ENCODE results near the gene SURF2.

The SURF2 gene

DNA sequence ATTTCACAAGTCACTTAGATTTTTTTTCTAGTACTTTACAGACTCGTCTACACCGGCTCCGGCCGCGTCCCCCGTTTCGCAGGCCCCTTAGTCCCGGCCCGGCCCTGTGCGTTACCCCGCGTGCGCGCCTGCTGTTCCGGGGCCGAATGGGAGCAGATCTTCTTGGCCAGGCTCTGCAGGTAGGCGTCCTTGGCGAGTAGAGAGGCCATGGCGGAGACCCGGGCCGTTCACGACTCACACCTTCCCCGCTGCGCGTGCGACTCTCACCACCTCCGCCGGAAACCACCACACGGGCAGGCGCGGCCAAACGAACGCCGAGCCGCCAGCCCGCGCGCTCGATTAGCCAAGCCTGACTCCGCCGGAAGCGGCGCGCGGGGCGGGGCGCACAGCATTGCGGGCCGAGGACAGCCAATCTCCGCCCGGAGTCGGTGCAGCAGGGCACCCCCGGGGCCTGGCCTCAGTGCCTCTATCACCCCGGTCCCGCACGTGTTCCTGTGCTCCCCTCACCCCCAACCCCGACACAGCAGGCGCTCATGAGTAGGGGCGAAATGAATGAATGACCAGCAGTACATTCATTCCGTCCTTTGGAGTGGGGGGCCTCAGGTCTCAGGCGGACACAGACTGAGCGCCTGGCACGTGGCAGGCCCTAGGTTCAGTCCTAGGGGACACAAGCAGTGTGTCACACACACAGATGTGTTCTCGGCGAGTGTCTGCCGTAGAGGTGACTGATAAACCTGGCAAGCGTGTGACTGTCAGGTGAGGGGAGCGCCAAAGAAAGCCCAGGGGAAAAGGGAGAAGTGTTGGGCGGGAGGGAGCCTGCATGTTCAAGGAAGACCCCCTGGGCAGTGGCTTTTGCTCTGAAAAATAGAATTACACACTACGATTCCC, 20.2 kb upstream of the SURF2 start, which contains the start of gene SURF6:
SURF6 (minus strand) TSS at position 265 of the 888 bp plus-strand sequence; CDS start at position 209, 56 bp downstream.
- in situ Hi-C loops (cut with HindIII; ENCODE audit: low sequenced_read_pairs), result no loop called here

DNA sequence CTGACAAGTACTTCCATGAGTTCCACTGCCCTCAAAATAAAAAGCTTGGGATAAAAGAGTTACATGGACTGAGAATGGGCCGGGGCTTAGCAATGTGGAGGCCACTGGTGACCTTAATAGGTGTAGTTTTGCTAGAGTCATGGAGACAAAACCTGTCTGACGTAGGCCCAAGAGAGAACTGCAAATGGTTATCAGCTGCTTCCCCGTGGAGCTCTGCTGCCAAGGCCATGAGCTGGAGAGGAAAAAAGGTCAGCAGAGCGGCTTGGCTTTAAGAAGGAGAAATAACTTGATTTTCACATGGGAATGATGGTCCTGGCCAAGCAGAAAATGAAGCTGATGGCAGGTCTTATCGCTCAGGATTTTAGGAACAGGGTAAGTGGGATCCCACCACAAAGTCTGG, 16.7 kb upstream of the SURF2 start:
- in situ Hi-C loops (cut with HindIII; ENCODE audit: low sequenced_read_pairs), result no loop called here

GRCh38 chr9:133340256-133340655, 16.1 kb upstream of the SURF2 start:
- in situ Hi-C loops (cut with HindIII; ENCODE audit: low sequenced_read_pairs), result no loop called here

- in situ Hi-C loops (cut with HindIII; ENCODE audit: low sequenced_read_pairs), result no loop called here
Measured at GRCh38 chr9:133340916-133341315, 15.4 kb upstream of the SURF2 start.

DNA sequence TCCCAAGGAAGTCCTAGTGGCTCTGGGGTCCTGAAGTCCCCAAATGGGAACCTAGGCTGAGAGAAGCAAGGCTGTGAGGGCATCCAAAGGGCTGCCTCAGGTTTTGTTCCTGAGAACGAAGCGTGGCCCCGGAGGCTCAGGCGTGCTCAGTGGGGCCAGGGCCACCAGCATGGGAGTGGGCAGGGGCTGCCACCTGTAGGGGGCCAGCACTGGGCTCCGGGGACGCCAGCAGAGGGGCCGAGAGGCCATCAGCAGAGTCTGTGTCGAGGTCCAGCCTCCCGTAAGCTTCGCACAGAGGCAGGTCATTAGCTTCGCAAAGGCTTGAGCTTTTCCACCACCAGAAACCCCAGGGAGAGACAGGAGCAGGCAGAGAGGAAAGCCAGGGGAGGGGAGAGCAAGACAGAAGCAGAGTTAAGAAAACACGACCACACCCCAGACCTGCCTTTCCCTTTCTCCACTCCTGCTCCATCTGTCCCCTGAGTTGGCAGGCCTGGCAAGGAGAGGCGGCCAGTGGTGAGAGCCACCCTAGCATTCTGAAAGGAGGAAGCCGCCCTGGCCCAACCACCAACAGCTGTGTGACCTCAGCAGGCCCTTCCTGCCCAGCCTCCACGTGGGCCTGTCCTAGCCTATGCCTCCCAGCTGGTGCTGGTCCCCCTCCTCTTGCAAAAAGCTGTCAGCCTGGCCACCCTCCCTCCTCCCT, 14.8 kb upstream of the SURF2 start:
- in situ Hi-C loops (cut with HindIII; ENCODE audit: low sequenced_read_pairs), result no loop called here

- in situ Hi-C loops (cut with HindIII; ENCODE audit: low sequenced_read_pairs), result no loop called here
Measured at GRCh38 chr9:133342069-133342406, 14.3 kb upstream of the SURF2 start.

- in situ Hi-C loops (cut with HindIII; ENCODE audit: low sequenced_read_pairs), result no loop called here
Measured at GRCh38 chr9:133342570-133342969, 13.8 kb upstream of the SURF2 start.

DNA sequence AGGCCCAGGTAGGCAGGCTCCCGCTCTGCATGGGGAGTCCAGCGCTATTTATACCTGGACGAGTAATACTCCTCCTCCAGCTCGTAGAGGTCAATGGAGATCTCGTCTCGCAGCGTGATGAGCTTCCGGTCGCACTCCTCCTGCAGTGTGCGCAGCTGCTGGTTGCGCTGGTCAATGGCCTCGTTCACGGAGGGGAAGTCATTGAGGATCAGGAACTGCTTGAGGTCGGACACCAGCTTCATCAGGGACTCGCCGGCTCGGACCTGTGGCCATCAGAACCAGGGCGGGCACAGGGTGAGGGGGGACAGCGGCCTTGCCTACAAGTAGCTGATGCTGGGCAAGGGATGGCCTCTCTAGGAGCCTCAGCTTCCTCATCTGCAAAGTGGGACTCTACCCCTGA, 12.3 kb upstream of the SURF2 start:
- in situ Hi-C loops (cut with HindIII; ENCODE audit: low sequenced_read_pairs), result no loop called here

- in situ Hi-C loops (cut with HindIII; ENCODE audit: low sequenced_read_pairs), result no loop called here
Measured at GRCh38 chr9:133344979-133345378, 11.4 kb upstream of the SURF2 start.

- in situ Hi-C loops (cut with HindIII; ENCODE audit: low sequenced_read_pairs), result no loop called here
Measured at GRCh38 chr9:133345596-133345995, 10.8 kb upstream of the SURF2 start.

GRCh38 chr9:133346021-133346785, 10.1 kb upstream of the SURF2 start:
- in situ Hi-C loops (cut with HindIII; ENCODE audit: low sequenced_read_pairs), result no loop called here

DNA sequence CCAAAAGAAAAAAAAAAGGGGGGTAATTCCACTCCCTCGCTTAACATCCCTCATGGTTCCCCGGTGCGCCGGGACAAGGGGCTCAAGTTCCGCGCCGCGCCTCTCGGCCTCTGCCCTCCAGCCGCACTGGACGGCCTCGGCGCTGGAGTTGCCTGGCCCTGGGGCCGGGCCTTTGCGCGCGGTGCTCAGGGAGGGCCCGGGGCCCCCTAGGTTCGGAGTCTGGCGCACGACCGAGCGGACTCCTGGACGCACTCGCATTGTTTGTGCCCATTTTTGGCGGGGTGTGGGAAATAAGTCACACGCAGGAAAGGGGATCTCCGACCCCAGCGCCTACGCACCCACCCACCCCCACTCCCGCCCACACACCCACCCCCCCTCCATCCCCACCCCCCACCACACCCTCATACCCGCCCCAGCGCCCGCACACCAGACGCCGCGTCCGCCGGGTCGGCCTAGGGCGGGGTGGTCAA, 8.8 kb upstream of the SURF2 start:
- in situ Hi-C loops (cut with HindIII; ENCODE audit: low sequenced_read_pairs), result no loop called here

- in situ Hi-C loops (cut with HindIII; ENCODE audit: low sequenced_read_pairs), result no loop called here
Measured at GRCh38 chr9:133347985-133348717, 8.2 kb upstream of the SURF2 start, which contains the start of the genes MED22 and RPL7A. TSS of gene MED22 (minus strand) at chr9:133348131. CDS start at chr9:133346662, 1,469 bp downstream. TSS of gene RPL7A (plus strand) at chr9:133348218. CDS start at chr9:133348244, 26 bp downstream.

DNA sequence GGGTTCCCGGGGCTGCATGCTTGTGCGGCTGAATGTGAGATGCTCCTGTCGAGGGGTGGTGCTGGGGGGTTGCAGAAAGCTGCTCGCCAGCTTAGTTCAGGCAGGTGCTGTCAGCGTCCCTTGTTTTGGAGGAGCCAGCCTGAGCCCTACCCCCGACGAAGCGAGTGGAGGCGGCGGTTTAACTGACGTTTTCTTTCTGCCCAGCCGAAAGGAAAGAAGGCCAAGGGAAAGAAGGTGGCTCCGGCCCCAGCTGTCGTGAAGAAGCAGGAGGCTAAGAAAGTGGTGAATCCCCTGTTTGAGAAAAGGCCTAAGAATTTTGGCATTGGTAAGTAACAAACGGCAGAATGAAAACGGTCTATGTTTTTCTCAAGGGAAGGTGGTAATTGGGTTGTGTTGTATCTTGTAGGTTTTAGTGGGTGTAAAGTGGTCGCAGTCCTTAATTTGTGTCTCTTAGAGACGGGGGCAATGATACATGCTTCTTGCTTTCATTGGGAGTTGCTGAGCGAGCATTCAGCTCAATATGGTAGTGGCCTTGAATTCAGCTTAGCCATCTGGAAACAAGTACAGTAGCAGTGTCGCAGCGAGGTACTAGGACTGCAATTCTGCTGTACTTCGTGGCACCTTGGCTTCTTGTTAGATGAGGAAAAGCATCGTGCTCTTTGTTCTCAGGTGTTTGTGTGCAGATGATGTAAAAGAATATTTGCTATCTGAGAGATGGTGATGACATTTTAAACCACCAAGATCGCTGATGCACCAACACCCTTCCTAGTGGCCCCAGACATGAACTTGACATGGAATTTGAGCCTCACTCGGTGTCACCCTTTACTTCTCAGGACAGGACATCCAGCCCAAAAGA, 7.4 kb upstream of the SURF2 start:
- in situ Hi-C loops (cut with HindIII; ENCODE audit: low sequenced_read_pairs), result no loop called here

DNA sequence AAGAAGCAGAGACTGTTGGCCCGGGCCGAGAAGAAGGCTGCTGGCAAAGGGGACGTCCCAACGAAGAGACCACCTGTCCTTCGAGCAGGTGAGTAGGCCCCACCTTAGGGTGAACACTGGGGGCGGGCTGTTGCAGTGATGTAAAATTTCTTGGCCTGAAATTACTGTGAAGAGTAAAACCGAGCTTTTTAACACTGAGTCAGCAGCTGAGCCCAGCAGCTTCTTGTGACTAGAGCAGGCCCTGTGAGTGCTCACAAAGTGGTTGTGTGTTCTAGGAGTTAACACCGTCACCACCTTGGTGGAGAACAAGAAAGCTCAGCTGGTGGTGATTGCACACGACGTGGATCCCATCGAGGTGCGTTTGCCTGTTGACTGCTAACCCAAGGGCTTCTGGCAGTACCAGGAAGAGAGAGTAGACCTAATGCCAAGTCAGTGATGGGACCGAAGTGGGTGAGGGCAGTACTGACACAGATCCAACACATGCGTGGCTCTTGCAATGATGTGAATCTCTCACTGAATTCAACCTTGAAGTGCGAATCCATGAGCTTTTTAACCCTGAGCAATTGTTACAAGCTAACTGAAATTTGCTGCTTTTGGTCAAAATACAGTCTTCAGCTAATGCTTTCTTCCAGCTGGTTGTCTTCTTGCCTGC, 6.3 kb upstream of the SURF2 start:
- in situ Hi-C loops (cut with HindIII; ENCODE audit: low sequenced_read_pairs), result no loop called here

- in situ Hi-C loops (cut with HindIII; ENCODE audit: low sequenced_read_pairs), result no loop called here
Measured at GRCh38 chr9:133351526-133351907, 4.8 kb upstream of the SURF2 start.

DNA sequence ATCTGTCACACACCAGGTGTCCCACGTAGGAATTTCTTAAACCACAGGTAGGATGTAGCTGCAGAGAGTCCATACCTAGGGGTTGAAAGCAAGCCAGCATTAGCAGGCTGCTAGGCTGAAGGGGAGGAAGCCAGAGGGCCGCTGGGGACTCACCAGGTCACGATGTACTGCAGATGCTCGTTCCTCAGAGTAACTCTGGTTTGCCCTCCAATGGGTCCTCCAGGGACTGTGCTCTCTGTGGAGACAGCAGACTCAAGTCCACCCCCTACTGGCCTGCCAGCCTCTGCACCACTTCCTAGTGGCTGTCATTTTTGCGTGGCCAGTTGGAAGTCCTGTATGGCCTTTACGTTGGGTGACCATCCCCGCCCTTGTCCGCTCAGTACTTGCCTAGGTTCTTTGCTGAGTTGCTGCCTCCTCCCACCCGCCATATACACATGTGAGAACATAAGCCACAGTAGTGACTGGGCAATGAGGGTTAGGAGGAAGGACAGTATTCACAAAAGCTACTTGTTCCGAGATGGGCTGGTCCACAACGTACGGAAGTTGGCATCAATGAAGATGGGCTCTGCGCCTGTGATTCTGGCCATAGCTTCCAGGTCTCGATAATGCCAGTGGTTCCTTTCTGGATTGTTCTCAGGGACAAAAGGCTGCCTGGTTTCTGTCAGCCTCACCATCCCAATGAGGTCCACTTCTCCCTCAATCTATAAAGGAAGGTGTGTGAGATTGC, 4.3 kb upstream of the SURF2 start:
- in situ Hi-C loops (cut with HindIII; ENCODE audit: low sequenced_read_pairs), result no loop called here

- in situ Hi-C loops (cut with HindIII; ENCODE audit: low sequenced_read_pairs), result no loop called here
Measured at GRCh38 chr9:133352635-133353340, 3.6 kb upstream of the SURF2 start.
